ENCODE data around the gene BPI.
A peak's percentile ranks its signal among the peaks of the same experiment; 100 is the strongest.

The BPI gene

DNA sequence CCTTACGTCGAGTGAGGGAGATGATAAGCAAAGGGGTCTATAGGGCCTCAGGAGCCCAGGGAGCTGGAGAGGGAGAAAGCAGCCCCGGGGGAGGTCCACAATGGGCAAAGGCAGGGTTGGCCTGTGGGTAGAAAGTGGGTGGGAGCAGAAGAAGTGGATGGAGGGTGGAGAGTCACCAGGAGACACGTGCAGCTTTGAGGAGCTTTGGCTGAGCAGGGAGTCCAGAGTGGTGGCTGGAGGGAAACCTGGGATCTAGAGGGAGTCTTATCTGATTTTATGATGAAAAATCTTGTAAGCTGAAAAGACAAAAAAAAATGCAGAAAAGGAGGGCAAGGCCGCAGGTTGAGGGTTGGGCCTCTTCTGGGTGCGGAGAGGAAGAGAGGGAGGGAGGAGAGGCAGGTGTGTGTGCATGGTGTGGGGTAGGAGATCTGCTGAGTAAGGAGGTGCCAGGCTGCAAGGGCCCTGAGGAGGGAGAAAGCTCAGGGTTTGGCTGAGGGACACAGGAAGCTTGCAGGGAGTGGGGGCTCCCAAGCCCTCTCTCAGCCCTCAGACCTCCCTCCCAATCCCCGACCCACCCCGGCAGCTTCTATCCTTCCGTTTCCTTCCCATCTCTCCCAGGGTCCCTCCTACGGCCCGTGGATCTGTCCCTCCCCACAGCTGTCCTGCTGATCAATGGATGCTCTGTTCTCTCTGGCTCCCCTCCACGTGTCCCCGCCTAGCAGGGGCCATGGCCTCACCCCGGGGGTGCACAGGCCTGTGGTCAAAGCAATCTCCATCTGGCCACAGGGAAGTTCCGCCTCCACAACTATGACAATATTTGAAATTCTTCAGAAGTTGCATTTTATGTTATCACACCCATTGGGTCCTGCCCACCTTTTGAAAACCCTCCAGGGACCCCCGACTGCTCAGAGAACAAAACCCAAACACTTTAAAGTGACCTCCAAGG is 17.1 kb upstream of the BPI start:
- H4K12ac ChIP-seq (ENCODE audit: low read depth, low read length): no peak overlapping the region
- H4K8ac ChIP-seq (ENCODE audit: low read depth, low read length): no peak overlapping the region
- no peak overlapping the region for H4K91ac ChIP-seq (ENCODE audit: low read depth, low read length)
- H3K36me3 ChIP-seq (ENCODE audit: control insufficient read depth in 1 of 2, insufficient read depth in 2 of 2, low read length in 2 of 2): no peaks in the 10 kb centered on the region
- no peak overlapping the region for H3K4me2 ChIP-seq (ENCODE audit: low read length)
- H3K79me2 ChIP-seq (ENCODE audit: control insufficient read depth, insufficient read depth, low read length, poor library complexity): no peaks in the 10 kb centered on the region
- H3K9ac ChIP-seq (ENCODE audit: low read length): no peak overlapping the region
- H3K4me1 ChIP-seq (ENCODE audit: control insufficient read depth in 1 of 2, insufficient read depth in 2 of 2, low read length in 2 of 2): no peaks in the 10 kb centered on the region
- no peaks in the 10 kb centered on the region for H3K27me3 ChIP-seq (ENCODE audit: insufficient read depth, low read length)
- H3K27ac ChIP-seq (ENCODE audit: low read depth, low read length): no peak overlapping the region
- H2AFZ ChIP-seq (ENCODE audit: insufficient read depth, low read length, poor library complexity): no peak overlapping the region
- no peak overlapping the region for H2BK12ac ChIP-seq (ENCODE audit: low read length)
- H3K4me3 ChIP-seq (ENCODE audit: low read depth, low read length): no peak overlapping the region
- no peak overlapping the region for H2BK5ac ChIP-seq (ENCODE audit: low read depth, low read length, poor library complexity)
- H3K14ac ChIP-seq (ENCODE audit: low read length): no peak overlapping the region
- no peak overlapping the region for H3K4ac ChIP-seq (ENCODE audit: low read depth, low read length)
- no peaks in the 10 kb centered on the region for H3K79me1 ChIP-seq (ENCODE audit: low read length)
- H2BK120ac ChIP-seq (ENCODE audit: insufficient read depth, low read length, poor library complexity): no peak overlapping the region
- H3K23ac ChIP-seq (ENCODE audit: low read length): no peak overlapping the region
- H2AK5ac ChIP-seq (ENCODE audit: low read length): no peak overlapping the region
- H3K9me3 ChIP-seq (ENCODE audit: insufficient read depth, low read depth, low read length): peaks cover 7% of the 10 kb centered on the region
- no peak for DNase-seq
- H3K18ac ChIP-seq (ENCODE audit: low read length): no peak overlapping the region
- WGBS (ENCODE audit: extremely low coverage, insufficient coverage, insufficient read length): no CpG with 5 or more reads among the region's 16 CpGs

DNA sequence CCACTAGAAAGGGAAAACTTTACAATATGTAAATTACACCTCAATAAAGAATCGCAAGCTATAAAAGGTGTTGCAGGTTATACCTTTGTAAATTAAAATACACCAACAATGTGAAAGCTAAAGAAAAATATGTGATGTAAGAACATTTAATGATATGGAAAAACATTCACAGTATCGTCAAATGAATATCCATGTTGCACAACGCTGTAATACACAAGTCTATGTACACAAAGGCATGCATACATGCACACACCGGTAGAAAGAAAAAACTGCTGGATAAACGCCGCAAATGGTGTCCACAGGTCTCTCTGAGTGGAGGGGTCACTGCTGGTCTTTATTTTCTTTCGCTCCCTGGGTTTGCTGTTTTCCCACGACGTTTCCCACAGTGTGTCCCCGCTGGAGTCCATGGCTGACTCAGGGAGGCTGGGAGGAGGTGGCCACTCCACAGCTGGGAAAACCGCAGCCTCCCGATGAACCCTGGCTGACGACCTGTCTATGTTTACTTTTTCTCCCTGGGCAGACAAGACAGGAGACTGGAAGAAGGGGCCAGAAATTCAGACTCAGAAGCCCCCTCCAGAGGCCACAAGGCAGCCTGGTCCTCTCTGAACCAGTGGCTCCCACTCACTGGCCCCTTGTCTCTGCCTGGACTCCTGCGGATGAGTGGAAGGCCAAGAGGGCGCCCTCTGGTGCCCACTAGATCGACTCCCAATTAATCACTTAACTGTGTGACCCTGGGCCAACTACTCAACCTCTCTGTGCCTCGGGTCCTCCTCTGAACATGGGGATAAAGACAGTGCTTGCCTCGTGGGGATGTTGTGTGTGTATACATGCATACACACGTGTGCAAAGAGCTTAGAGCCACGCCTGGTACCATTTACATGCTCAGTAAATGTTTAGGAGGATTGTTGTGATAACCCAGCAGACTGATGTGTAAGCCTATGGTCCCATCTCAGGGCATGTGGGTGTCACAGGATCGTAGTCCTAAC is 12.8 kb upstream of the BPI start:
- H2AK5ac ChIP-seq (ENCODE audit: low read length): no peak overlapping the region
- no peak overlapping the region for H3K18ac ChIP-seq (ENCODE audit: low read length)
- no CpG with 5 or more reads among the region's 21 CpGs for WGBS (ENCODE audit: extremely low coverage, insufficient coverage, insufficient read length)
- no peak overlapping the region for H3K4ac ChIP-seq (ENCODE audit: low read depth, low read length)
- no peaks in the 10 kb centered on the region for H3K27me3 ChIP-seq (ENCODE audit: insufficient read depth, low read length)
- H3K4me3 ChIP-seq (ENCODE audit: low read depth, low read length): no peak overlapping the region
- H4K8ac ChIP-seq (ENCODE audit: low read depth, low read length): peak overlapping the region; percentile 37
- H4K91ac ChIP-seq (ENCODE audit: low read depth, low read length): no peak overlapping the region
- H3K79me2 ChIP-seq (ENCODE audit: control insufficient read depth, insufficient read depth, low read length, poor library complexity): no peaks in the 10 kb centered on the region
- no peaks in the 10 kb centered on the region for H3K36me3 ChIP-seq (ENCODE audit: control insufficient read depth in 1 of 2, insufficient read depth in 2 of 2, low read length in 2 of 2)
- peaks cover 2% of the 10 kb centered on the region for H3K9me3 ChIP-seq (ENCODE audit: insufficient read depth, low read depth, low read length)
- H2BK120ac ChIP-seq (ENCODE audit: insufficient read depth, low read length, poor library complexity): no peak overlapping the region
- H3K27ac ChIP-seq (ENCODE audit: low read depth, low read length): no peak overlapping the region
- H3K4me2 ChIP-seq (ENCODE audit: low read length): no peak overlapping the region
- H3K79me1 ChIP-seq (ENCODE audit: low read length): no peaks in the 10 kb centered on the region
- H2AFZ ChIP-seq (ENCODE audit: insufficient read depth, low read length, poor library complexity): no peak overlapping the region
- H2BK12ac ChIP-seq (ENCODE audit: low read length): no peak overlapping the region
- no peaks in the 10 kb centered on the region for H3K4me1 ChIP-seq (ENCODE audit: control insufficient read depth in 1 of 2, insufficient read depth in 2 of 2, low read length in 2 of 2)
- no peak overlapping the region for H3K23ac ChIP-seq (ENCODE audit: low read length)
- peak; percentile 56 to 62 for DNase-seq
- no peak overlapping the region for H2BK5ac ChIP-seq (ENCODE audit: low read depth, low read length, poor library complexity)
- H3K14ac ChIP-seq (ENCODE audit: low read length): no peak overlapping the region
- H4K12ac ChIP-seq (ENCODE audit: low read depth, low read length): no peak overlapping the region
- H3K9ac ChIP-seq (ENCODE audit: low read length): no peak overlapping the region

DNA sequence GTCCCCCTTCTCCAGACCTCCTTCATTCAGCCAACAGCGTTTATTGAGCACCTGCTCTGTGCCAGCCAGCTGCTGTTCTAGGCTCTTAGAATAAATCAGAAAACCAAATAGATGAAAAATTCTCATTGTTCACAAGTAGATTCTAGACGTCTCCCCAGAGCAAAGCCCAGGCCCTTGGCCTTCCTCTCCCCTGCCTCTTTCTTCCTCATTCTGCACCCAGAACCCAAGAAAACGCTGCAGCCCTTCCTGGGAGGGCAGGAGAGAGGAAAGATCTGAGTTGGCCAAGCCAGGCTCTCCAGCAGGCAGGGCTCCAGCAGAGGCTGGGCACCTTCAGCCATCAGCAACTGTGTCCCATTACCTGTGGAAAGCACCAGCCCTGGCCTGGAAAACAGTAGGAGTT is 12.0 kb upstream of the BPI start:
- no peak overlapping the region for H4K12ac ChIP-seq (ENCODE audit: low read depth, low read length)
- no peaks in the 10 kb centered on the region for H3K4me1 ChIP-seq (ENCODE audit: control insufficient read depth in 1 of 2, insufficient read depth in 2 of 2, low read length in 2 of 2)
- H2BK5ac ChIP-seq (ENCODE audit: low read depth, low read length, poor library complexity): no peak overlapping the region
- no peak overlapping the region for H3K23ac ChIP-seq (ENCODE audit: low read length)
- no peak overlapping the region for H3K4me2 ChIP-seq (ENCODE audit: low read length)
- H2BK12ac ChIP-seq (ENCODE audit: low read length): no peak overlapping the region
- peaks cover 2% of the 10 kb centered on the region for H3K9me3 ChIP-seq (ENCODE audit: insufficient read depth, low read depth, low read length)
- H4K91ac ChIP-seq (ENCODE audit: low read depth, low read length): no peak overlapping the region
- H2BK120ac ChIP-seq (ENCODE audit: insufficient read depth, low read length, poor library complexity): no peak overlapping the region
- DNase-seq: no peak
- H4K8ac ChIP-seq (ENCODE audit: low read depth, low read length): no peak overlapping the region
- no CpG with 5 or more reads among the region's 3 CpGs for WGBS (ENCODE audit: extremely low coverage, insufficient coverage, insufficient read length)
- H3K14ac ChIP-seq (ENCODE audit: low read length): no peak overlapping the region
- H3K4me3 ChIP-seq (ENCODE audit: low read depth, low read length): no peak overlapping the region
- H3K79me2 ChIP-seq (ENCODE audit: control insufficient read depth, insufficient read depth, low read length, poor library complexity): no peaks in the 10 kb centered on the region
- no peak overlapping the region for H3K4ac ChIP-seq (ENCODE audit: low read depth, low read length)
- no peaks in the 10 kb centered on the region for H3K36me3 ChIP-seq (ENCODE audit: control insufficient read depth in 1 of 2, insufficient read depth in 2 of 2, low read length in 2 of 2)
- no peak overlapping the region for H3K9ac ChIP-seq (ENCODE audit: low read length)
- no peaks in the 10 kb centered on the region for H3K79me1 ChIP-seq (ENCODE audit: low read length)
- no peak overlapping the region for H3K27ac ChIP-seq (ENCODE audit: low read depth, low read length)
- no peak overlapping the region for H2AK5ac ChIP-seq (ENCODE audit: low read length)
- H3K18ac ChIP-seq (ENCODE audit: low read length): no peak overlapping the region
- H2AFZ ChIP-seq (ENCODE audit: insufficient read depth, low read length, poor library complexity): no peak overlapping the region
- H3K27me3 ChIP-seq (ENCODE audit: insufficient read depth, low read length): no peaks in the 10 kb centered on the region

DNA sequence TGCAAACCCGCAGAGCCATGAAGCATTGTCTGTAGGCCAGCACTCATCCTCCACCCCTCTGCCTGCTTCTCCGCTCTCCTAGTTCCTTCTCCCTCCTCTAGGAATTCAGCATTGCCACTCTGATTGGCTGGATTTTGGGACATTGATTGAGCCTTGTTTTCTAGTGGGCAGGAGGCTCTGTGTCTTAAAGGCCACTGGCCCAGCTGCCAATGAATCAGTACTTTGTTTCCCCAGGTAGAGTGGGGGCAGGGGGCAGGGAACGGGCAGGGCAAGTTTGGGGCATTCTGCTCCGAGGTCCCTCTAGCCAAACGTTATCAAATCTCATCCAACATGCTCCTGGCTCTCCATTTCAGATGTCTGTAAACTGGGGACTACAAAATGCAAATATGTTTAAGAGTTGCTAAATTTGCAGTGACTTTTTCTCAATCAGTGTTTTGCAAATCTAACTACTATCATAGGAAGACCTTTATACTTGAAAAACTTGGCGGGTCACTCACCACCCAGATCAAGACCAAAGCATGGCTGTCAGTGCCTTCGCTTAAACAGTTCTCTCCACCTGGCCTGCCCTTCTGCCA is 10.4 kb upstream of the BPI start:
- H2AFZ ChIP-seq (ENCODE audit: insufficient read depth, low read length, poor library complexity): no peak overlapping the region
- H4K12ac ChIP-seq (ENCODE audit: low read depth, low read length): no peak overlapping the region
- no peak overlapping the region for H3K23ac ChIP-seq (ENCODE audit: low read length)
- H3K4me1 ChIP-seq (ENCODE audit: control insufficient read depth in 1 of 2, insufficient read depth in 2 of 2, low read length in 2 of 2): peaks cover under 1% of the 10 kb centered on the region in 2 experiments
- H3K4ac ChIP-seq (ENCODE audit: low read depth, low read length): no peak overlapping the region
- peaks cover 2% of the 10 kb centered on the region for H3K9me3 ChIP-seq (ENCODE audit: insufficient read depth, low read depth, low read length)
- H2AK5ac ChIP-seq (ENCODE audit: low read length): no peak overlapping the region
- no peaks in the 10 kb centered on the region for H3K27me3 ChIP-seq (ENCODE audit: insufficient read depth, low read length)
- peak; percentile 71 to 77 for DNase-seq
- no peak overlapping the region for H3K27ac ChIP-seq (ENCODE audit: low read depth, low read length)
- H3K18ac ChIP-seq (ENCODE audit: low read length): no peak overlapping the region
- H3K9ac ChIP-seq (ENCODE audit: low read length): no peak overlapping the region
- no peak overlapping the region for H3K14ac ChIP-seq (ENCODE audit: low read length)
- no peak overlapping the region for H2BK5ac ChIP-seq (ENCODE audit: low read depth, low read length, poor library complexity)
- no peak overlapping the region for H3K4me3 ChIP-seq (ENCODE audit: low read depth, low read length)
- no peak overlapping the region for H2BK12ac ChIP-seq (ENCODE audit: low read length)
- no peak overlapping the region for H4K8ac ChIP-seq (ENCODE audit: low read depth, low read length)
- peaks cover under 1% of the 10 kb centered on the region for H3K79me1 ChIP-seq (ENCODE audit: low read length)
- no peaks in the 10 kb centered on the region for H3K79me2 ChIP-seq (ENCODE audit: control insufficient read depth, insufficient read depth, low read length, poor library complexity)
- no CpG with 5 or more reads among the region's 7 CpGs for WGBS (ENCODE audit: extremely low coverage, insufficient coverage, insufficient read length)
- no peak overlapping the region for H2BK120ac ChIP-seq (ENCODE audit: insufficient read depth, low read length, poor library complexity)
- H3K4me2 ChIP-seq (ENCODE audit: low read length): no peak overlapping the region
- H3K36me3 ChIP-seq (ENCODE audit: control insufficient read depth in 1 of 2, insufficient read depth in 2 of 2, low read length in 2 of 2): no peaks in the 10 kb centered on the region
- H4K91ac ChIP-seq (ENCODE audit: low read depth, low read length): no peak overlapping the region

All from trophoblast cell (in vitro differentiated cells and primary cell).